Activated CD4-positive, alpha-beta T cell treated with anti-CD3 and anti-CD28 coated beads for 4 hours (primary cell): ENCODE results near the gene TRIM17.

ENCODE experiments used
- DNase-seq, 2 donors: peaks; one replicate each; pipeline ENCODE4 v3.0.0-alpha.2; 2020

Gene TRIM17

DNA sequence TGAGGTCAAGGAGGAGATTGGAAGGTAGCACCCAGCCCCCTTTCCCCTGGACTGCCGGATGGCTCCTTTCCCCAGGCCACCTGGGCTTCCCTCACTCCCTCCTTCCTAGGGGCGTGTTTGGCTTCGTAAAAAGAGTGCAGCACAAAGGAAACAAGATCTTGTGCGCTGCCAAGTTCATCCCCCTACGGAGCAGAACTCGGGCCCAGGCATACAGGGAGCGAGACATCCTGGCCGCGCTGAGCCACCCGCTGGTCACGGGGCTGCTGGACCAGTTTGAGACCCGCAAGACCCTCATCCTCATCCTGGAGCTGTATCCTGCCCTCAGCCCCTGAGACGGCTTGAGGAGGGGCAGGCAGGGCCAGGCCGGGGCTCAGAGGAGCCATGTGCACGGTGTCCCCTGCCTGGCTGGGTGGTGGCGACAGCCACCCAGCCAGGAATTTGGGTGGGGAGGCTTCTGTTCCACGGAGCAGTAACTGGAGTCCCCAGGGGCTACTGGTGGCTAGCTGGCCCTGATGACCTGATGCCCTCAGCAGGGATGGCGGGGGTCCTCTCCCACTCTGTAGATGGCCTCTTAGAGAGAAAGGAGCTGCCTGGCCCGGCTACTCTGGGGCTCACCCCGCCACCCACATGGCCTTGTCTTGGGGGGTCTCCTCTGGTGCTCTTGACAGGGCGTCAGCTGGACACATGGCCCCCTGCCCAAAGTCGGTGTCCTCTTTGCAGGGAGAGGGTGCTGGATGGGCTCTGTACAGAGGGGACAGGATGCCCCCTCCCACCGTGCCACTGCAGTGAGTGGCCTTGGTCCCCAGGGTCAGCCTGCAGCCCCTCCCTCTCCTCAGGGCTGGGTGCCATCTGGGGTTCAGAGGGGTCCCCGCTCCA lies 49.6 kb downstream of the TRIM17 start:
- DNase-seq = no peak

DNA sequence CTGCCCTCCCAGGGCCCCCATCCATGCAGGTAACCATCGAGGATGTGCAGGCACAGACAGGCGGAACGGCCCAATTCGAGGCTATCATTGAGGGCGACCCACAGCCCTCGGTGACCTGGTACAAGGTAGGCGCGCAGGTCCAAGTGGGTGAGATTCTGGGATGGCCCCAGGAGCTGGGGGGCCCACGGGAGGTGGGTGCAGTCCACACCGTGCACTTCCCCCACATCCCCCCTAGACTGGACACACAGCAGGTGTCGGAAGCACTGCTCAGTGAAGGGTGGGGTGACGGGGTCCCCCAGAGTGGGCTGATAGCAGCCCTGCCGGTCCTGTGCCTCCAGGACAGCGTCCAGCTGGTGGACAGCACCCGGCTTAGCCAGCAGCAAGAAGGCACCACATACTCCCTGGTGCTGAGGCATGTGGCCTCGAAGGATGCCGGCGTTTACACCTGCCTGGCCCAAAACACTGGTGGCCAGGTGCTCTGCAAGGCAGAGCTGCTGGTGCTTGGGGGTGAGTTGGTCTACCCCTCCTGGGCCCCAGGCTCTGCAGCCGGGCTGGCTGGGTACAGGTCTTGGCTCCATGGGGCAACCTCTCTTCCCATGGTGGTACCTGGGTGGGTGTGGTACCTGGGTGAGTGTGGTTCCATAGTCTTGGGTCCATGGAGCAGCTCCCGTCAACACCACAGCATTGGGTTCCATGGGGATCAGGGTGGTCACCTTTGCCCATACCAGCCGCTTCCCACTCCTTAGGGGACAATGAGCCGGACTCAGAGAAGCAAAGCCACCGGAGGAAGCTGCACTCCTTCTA lies 50.4 kb downstream of the TRIM17 start:
- DNase-seq = no peak

- DNase-seq = no peak
These were observed 51.2 kb downstream of the TRIM17 start for GRCh38 chr1:228365271-228366061.

DNA sequence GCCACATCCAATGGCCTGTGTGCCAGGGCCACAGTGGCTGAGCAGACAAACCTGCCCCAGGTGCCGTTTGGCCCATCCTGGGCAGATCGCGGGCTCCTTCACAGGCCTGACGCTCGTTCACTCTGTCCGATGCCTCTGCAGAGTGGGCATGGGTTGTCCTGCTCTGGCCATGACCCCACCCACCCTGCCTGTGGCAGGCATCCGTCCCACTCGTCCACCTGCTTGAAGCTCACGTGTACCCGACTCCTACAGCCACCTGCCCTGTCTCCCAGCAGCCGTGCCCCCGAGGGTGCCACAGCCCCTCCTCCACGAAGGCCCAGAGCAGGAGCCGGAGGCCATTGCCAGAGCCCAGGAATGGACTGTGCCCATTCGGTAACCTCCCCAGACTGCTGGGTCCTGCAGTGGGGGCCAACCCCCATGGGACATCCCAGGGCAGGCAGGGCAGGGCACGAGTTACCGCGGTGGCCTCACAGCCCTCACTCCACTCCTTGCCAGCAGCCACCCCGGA lies 51.9 kb downstream of the TRIM17 start:
- no peak for DNase-seq

DNA sequence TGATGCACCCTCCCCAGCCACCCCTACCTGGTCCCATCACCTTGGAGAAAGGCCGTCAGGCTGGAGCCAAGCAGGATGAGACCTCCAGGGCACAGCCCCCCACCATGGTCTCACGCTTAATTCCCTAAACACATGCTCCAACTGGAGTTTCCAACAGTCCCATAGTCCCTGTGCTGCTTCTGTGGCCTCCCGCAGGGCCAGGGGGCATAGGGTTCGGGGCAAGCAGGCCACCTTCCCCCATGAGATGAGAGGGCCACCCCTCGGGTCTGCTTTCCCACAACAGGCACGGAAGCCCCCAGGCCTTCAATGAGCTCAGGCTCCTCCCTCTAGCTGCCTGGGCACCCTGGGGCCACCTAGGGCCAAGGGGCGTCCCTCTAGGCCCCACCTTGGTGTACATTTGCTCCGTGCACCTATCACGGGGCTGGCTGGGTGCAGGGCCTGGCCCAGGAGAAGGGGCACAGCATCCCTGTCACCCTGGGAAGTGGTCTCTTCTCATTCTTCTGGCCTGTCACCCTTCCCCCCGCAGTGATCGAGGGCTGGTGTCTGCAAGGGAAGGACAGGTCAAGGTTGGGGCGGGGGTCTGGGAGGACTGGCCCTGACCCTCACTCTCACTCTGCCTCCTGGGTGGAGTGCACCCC lies 52.5 kb downstream of the TRIM17 start:
- no peak for DNase-seq

DNA sequence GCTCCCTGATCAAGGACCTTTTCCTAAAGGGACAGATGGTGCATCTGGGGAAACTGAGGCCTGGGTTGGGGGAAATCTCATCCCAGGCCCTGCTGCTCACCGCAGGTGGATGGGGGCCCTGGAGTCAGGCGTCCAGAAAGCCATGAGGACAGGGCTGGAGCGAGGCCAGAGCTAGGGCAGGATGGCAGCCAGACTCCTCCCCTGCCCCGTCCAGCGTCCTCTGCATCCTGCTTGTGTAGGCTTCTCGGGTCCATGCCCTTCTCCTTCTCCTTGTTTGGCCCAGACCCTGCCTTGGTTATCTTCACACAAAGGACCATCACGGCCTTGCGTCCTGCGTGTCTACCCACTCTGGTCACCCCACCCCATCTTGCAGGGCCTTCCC lies 53.0 kb downstream of the TRIM17 start:
- no peak for DNase-seq

- no peak for DNase-seq
These were observed 53.7 kb downstream of the TRIM17 start for GRCh38 chr1:228362884-228363450.

DNA sequence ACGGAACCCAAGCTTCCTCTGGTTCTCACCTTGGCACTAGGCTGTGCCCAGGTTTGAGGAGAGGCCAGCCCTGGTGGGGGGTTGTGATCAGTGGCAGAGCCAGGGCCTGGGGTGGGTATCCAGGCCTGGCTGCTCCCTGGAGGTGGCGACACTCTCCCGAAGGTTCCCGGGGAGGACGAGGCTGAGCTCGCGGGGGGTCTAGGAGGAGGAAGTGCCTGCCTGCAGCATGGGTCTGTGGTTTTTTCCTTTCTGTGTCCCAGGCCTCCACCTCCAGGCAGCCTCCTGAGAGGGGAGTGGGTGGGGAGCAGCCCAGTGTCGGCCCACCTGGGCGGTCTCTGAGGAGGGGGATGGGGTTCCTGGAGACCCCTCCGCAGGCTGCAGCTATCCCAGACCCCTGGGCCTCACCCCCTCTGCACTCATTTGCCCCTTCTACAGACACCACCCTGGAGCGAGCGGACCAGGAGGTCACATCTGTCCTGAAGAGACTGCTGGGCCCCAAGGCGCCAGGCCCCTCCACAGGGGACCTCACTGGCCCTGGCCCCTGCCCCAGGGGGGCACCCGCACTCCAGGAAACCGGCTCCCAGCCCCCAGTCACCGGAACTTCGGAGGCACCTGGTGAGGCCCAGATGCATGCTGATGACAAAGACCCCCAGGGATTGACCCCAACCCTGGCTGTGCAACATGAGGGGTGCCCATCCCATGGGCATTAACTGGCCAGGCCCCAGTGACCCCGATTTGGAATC lies 54.3 kb downstream of the TRIM17 start:
- DNase-seq = no peak

DNA sequence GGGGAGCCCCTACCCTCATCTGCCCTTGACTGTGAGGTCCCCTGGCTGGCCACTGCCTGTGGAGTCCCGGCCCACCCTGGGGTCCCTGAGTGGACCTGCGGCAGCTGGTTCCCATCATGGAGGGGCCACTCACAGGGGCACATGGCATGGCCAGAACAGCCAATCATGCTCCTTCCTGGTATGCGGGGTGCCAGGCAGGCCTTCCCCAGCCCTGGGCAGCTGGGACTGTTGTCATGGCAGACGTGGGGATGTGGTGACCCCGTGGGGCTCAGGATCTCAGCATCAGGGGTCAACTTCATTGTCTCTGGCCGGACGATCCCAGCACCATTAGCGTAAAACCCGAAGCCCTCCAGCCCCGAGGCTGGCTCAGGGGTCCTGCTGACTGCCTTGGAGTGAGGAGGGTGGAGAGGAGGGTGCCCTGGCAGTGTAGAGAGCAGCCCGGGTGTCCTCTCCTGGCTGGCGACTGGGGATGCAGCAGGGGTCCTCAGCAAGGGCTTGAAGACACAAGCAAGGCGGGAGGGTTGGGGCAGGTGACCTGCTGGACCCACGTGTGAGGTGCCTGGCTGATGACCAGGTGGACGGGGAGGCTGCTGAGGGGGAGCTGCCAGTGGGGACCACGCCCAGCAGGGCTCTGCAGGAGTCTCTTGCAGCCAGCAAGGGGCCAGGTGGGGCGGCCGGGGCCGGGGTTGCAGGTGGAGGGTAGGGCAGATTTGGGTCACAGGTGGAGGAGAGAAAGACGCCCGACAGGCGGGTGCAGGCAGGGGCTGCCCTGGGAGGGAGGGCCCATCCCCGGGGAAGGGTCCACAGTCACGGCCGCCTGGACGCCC lies 55.1 kb downstream of the TRIM17 start:
- no peak for DNase-seq

DNA sequence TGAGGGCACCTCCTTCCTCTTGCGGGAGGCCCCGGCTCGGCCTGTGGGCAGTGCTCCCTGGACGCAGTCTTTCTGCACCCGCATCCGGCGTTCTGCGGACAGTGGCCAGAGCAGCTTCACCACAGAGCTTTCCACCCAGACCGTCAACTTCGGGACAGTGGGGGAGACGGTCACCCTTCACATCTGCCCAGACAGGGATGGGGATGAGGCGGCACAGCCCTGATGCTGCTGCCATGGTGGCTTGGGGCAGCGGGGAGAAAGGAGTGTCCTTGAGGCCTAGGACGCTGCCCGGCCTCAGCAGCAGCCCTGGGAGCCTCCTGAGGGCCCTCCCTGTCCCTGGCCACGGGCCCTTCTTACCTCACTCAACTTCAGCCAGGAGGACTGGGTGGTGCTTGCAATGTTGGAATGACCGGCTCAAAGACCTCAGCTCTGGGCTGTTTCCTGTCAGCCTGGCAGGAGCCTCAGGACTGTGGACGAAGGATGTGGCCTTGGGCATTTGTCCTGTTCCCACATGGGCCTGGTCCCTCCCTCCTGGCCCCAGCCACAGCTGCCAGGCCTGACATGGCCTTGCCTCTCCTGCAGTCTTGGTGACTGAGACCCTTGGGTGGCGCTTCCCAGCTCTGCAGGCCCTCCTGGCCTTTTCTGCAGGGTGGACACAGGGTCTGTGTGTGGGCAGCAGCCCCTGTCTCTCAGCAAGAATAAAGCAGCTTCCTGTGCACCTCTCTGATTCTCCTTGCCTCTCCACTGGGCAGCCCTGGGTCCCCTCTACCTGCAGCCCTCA lies 55.9 kb downstream of the TRIM17 start:
- no peak for DNase-seq

GRCh38 chr1:228359613-228360532 lies 56.8 kb downstream of the TRIM17 start:
- DNase-seq = no peak

- no peak for DNase-seq
These were observed 57.7 kb downstream of the TRIM17 start for GRCh38 chr1:228358764-228359612.

DNA sequence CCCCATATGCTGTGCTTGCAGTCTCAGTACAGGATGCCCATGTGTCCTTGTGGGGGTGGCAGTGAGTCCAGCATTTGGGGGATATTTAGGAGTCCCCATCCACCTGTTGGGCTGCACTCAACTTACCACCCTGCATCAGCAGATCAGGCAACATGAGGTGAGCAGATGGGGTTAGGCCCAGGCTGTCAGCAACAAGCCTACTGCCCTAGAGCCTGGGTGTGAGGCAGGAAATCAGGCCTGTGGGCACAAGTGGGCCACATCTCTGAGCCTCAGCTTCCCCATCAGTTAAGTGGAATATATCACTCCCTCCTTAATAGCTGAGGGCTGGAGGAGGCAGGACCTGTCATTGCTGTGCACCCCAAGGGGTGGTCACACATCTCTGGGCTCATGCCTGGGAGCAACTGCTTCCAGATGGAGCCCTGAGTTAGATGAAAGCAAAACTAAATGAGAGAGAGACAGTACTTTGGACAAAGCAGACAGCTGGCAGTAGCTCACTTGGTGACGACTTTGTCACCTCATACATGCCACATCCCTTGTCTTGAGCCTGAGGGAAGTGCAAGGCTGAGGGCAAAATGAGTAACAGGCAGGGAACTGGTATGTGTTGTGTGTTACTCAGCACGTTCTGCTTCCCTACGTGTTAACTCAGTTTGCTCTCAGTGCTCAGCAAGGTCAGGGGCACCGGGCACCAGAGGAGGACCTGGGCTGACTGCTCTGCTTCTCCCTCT lies 58.5 kb downstream of the TRIM17 start:
- DNase-seq = no peak
